Activated CD4-positive, alpha-beta T cell treated with anti-CD3 and anti-CD28 coated beads, Interleukin-2, amount 50 U/mL, for 1 hour (primary cell): ENCODE measurements around the gene PRKCB.

Experiments
- DNase-seq: peaks from one replicate; pipeline ENCODE4 v3.0.0-alpha.2; 2020

Gene PRKCB

DNA sequence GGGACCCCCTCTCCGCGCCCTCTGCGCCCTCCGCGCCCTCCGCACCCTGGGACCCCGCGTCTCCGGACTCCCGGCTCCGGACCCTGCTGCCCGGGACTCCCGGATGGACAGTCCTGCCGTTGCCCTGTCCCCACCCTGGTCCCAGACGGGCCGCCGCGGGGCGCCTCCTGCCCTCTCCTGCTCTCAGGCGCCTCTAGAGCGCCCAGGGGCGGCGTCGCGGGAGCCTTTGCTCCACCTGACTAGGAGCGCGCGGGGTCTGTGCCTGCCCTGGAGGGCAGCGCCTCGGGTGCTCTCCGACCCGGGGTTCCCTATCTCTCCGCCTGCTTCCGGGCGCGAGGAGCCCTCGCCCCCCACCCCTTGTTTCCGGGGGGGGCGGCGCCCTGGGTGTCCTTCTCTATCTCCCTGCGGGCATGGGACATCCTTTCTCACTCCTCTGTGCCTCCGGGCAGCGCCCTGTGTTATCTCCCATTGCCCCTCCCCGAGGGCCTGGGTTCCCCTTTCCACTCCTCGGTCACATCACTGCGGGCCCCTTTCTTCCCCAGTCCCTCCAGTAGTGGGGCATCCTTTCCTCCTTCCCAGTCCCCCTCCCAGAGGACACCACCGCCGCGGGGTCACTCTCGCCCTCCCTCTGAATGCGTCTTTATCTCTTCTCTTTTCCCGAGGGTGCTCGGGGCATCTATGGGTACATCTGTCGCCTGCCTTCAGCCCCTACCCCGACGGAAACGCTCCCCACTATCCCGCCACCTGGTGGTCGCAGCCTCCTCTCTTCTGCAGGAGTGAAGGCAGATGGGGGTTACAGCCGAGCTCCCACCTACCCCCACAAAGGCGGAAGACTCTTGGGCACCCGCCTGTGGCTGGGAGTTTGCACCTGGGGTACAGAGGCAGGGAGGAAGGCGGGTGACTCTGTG is 875 bp downstream of the PRKCB start:
- DNase-seq, result peak; percentile 49

DNA sequence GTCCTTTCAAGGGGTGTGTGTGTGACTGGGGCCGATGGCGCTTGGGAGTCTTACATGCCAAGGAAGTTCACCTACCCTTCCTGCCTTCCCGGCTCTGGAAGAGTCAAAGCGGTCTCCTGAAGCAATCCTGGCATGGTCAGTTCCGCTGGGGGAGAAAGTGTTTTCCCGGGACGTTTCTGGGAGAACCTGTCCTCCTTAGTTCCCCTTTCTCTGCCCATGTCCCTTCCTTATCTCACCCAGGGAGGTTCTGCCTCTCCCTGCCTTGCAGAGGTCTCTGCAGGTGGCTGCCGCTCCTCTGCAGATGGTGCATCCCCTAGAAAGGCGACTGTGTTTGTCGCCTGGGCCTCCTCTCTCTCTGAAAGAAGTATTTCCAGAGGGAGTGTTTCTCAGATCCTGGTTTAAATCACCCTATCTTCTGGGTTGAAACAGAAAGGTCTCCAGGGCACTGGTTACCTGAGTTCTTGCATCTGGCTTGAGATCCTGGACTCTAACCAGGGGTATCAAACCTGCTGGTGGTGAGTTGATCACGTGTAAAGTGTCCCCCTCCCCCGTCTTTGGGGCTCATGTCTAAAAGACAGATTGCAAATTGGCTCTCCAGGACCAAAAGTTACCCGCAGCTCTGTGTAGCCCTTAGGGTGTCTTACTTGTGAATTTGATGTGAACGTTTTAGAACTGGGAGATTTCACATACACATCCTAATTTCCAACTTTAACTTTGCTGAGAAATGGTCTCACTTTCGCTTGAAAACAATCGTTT is 1.9 kb downstream of the PRKCB start:
- no peak for DNase-seq

DNA sequence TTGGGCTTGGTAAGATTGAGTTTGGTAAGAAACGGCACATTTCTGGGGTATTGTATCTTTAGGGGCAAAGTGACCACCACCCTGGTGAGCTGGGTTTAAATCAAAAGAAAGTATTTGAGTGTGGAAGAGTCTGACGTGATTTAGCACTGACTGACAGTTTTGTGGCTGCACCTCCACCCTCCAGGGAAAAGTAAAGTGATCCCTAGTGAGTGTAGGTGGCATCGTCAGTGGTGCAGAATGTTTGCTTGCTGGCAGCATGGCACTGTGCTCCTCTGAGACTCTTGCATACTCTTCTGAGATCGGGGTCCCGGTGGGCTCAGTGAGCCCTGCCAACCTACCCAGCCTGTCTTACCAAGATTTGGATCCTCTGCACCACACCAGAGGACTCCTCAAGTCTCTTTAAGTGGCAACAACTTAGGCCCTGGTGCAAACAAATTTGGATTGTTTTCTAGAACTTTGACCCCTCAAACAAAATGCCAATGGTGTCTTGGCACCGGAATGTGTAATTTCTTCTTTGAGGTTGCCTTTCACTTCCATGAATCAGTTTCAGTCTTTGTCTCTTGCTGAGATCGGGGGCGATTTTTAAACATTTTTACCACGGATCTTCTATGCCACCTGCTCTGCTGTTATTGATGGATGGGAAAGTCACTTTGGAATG is 2.8 kb downstream of the PRKCB start:
- DNase-seq, result no peak

DNA sequence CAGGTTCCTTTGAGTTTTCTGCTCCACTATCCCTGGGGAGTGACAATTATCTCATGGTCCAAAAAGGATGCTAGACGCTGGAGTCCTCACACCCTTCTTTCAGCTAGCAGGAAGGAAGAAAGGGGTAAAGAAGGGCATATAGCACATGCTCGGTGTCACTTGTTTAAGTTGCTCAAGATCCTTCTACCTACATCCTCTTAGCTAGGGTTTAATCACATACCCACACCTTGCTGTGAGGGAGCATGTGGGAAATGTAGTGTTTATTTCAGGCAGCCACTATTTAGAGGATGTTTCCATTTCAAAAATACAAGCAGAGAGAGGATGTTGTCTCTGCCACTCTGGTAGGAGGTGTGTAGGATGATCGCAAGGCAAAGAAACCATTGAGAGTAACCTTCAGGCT is 4.5 kb downstream of the PRKCB start:
- no peak for DNase-seq

DNA sequence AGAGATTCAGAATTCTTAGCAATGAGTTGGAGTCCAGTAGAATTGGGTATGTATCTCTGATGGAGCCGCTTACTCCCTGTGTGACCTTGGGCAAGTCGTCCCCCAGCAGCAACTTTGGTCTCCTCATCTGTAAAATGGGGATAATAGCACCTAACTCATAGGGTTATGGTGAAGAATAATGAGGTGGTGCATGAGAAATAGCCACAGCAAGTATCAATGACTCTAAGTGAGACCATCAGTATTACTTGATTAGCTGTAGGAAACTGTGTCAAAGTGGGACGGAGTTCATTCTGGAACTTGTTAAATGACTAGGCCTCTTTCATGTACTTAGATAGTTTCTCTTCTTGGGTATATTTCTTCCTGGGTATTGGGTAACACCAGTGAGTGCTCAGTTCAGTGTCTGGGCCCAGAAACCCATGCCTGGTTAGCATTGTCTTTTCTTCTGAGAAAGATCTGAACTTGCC is 6.4 kb downstream of the PRKCB start:
- no peak for DNase-seq

DNA sequence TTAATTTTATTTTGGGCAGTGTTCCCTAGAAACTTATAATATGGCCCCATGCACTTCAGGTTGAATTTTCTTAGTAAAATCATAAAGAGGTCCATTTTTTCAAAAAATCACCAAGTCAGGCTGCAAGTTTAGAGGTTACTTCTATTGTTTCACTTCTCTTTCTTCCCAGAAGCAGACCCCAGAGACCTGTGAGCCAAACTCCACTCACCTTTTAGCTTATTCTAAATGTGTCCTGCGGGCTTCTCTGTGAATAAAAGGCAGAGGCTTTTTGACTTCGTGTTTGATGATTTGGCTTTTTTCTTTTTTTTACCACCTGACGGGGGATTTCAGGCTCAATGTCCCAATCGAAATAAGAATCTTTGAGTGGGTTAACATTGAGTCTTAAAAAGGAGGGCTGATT is 7.4 kb downstream of the PRKCB start:
- no peak for DNase-seq

DNA sequence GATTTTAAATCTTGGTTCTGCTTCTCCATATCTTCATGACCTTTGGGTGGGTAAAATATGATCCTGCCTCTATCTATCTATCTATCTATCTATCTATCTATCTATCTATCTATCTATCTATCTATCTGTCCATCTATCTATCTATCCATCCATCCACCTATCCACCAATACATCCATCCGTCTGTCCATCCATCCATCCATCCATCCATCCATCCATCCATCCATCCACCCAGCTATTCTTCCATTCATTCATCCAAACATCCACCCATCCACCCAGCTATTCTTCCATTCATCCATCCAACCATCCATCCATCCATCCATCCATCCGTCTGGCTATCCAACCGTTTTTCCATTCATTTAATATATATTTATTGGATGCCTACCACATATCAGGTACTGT is 11.5 kb downstream of the PRKCB start:
- no peak for DNase-seq

DNA sequence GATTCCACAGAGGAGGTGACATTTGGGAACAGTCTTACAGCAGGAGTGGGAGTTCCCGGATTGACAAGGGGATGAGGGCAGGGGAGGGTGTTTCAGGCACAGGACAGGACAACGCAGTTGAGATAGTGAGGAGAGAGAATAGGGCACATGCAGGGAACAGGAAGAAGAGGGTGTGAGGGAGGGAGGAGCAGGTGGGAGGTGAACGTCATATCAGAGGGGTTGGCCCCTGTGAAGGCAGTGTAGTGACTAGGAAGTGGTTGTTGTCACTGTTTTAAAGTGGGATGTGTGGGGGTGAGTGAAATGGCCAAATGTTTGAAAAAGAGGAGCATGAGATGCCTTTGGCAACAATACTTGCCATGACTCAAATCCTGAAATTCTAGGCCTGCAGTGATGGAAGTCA is 12.2 kb downstream of the PRKCB start:
- peak; percentile 25 for DNase-seq

DNA sequence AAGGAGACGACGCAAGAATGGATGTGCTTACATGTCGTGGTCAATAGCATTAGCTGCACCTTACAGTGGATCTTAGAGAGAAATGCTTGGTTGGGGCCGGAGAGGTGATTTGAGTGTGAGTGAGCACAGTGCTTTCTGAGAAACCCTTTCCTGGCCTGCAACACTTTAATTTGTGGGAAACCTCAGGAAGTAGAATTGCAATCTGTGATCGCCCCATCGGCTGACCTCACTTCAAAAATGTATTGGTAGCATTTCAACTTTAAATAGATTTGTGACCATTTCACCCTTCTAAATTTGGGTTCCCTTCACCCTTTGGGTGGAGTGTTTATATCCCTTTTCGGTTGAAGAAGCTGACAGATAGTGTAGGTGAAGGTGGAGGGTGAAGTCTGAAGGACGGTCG is 13.2 kb downstream of the PRKCB start:
- no peak for DNase-seq

DNA sequence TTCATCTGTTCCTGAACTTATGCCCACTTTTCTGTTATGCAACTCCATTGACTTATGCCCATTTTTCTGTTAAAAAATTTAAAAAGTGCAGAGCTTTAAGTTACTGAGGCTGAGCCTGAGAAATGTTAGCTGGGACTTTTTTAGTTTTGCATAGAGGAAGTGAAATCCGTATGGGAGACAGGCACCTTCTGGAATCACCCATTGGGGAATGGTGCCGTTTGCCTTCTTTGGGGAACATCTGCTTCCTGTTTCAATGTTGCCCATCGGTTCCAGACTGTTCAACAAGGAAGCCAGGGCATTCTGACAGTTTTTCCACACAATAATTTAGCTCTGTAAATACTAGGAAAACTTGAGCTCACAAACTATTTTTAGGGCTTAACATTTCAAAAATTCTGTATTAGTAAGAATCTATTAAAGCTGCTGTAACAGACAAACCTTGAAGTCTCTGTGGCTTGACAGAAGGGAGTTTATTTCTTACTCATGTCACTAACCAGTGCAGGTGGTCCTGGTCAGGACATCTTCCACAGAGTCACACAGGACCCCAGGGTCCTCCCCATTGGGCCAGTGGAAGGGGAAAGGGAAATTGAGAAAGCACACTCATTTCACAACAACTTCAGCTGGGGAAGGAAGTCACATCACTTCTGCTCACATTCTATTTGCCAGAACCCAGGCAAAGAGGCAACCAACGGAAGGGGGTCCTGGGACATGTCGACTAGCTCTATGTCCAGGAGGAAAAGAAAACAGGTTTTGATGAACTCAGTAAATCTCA is 17.2 kb downstream of the PRKCB start:
- no peak for DNase-seq

DNA sequence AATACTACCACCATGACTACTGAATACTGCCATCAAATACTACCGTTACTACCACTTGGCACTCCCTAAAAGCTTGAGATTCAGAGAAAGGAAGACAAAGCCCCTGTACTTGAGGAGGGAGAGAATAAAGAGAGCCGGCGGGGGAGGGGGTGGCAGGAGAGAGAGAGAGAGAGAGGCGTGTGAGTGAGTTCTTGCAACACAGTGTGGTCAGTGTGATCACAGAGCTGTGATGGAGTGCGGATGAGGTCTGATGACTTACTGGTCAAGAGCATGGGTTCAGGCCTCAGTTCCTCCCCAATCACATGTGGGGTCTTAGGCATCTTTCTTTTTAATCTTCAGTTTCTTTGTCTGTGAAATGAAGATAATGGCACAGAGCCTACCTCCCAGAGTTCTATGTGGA is 19.2 kb downstream of the PRKCB start:
- no peak for DNase-seq

DNA sequence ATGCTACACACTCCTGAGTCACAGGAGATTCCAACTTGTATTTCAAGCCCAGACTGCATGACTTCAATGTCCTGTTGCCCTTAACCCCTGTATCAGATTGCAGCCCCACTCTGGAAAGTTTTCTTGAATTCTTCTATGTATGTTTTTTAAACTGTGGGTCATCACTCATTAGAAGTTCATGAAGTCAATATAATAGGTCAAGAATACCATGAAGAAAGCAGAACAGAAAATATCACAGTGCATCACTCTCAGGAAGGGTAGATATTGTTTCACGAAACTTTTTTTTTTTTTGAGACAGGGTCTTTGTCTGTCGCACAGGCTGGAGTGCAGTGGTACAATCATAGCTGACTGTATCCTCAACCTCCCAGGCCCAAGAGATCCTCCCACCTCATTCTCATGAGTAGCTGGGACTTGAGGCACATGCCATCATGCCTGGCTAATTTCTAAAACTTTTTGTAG is 20.5 kb downstream of the PRKCB start:
- no peak for DNase-seq

DNA sequence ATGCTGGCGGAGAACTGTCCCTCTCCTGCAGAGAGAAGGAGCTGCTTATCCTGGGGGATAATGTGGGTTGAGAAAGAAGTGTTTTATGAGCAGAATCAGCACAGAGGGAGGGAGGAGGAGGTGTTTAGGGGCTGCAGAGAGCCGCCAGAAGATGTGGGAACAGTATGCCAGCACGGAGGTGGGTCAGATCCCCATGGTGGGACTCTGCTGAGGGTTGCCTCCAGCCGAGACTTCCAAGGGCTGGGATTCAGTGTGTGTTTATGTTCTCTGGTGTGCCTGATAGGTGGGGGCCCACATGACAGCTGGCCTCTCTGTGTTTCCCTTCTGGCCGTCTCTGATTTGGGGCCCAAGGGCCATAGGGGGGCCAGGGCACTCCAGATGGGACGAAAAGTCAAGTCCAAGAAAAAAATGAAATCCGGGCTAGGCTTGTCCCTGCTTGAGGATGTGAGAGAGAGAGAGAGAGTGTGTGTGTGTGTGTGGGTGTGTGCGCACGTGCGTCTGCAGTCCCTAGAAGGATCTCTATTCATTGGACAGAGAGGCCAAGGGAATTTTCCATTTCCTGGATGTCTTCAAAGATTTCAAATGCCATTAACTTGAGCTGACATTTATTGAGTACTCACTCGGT is 21.6 kb downstream of the PRKCB start:
- no peak for DNase-seq

DNA sequence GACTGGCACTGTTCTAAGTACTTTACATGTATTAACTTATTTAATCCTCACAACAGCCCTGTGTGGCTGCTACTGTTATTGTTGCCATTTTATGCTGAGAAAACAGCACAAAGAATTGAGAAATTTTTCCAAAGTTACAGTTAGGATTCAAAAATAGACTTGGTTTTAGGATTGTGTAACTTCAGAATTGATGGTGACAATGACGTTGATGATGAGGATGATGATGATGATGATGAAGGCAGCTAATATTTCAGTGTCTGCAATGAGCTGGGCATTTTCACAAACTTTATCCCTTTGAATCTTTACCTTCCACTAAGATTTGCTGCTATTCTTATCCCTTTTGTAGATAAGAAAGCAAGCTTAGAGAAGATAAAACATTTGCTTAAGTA is 22.1 kb downstream of the PRKCB start:
- no peak for DNase-seq

DNA sequence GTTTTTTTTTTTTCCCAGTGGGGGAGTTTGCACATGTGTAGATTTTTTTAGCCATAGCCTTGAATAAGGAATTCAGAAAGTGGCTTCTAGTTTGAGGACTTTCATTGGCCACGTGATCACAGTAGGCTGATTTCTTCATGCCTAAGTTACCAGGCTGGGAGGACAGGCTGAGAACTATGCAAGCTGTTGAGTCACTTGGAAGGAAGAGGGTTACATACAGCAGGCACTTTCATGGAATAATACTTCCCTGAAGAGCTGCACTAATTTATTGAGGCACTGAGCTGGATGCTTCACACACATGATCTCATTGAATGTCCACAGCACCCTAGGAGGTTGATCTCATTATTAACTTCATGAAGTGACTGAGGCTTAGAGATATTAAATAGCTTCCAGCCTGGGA is 22.8 kb downstream of the PRKCB start:
- no peak for DNase-seq

DNA sequence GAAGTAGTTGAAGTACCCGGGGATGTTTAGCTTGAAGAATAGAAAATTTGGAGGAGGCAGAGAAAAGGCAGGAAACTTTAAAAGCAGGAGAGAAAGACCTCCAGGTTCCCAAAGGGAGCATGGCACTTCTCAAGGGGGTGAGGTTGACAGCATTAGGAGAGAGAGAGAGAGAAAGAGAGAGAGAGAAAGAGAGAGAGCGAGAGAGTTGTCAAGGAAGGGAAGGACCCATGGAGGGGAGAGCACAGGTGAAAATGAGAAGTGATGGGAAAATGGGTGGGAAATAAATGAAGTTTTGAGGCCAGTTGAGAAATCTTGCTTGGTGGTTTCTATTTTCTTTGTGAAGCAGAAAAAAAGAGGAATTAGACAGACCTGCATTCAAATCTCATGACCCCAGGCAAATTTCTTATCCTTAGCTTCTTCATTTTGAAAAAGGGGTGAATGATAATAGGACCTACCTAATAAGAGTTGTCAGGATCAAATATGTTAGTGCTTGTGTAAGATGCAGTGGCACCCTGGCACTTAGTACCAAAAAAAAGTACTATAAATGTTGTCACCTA is 24.0 kb downstream of the PRKCB start:
- DNase-seq, result no peak

DNA sequence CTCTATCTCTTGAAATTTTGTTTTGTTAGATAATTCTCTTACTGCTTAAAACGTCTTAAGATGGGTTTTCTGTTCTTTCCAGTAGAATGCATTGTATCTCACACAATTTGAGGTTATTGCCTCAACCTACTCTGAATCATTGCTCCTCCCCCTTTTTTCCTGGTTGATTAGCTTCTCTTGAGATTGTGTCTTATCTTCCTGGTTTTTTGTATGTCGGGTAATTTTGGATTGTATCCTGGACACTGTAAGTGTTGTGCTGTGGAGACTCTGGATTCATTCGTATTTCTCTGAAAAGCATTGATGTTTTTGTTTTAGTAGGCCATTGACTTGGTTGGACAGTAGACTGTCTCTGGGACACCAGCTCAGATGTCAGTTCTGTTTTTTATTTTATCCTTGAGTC is 26.1 kb downstream of the PRKCB start:
- DNase-seq, result no peak

DNA sequence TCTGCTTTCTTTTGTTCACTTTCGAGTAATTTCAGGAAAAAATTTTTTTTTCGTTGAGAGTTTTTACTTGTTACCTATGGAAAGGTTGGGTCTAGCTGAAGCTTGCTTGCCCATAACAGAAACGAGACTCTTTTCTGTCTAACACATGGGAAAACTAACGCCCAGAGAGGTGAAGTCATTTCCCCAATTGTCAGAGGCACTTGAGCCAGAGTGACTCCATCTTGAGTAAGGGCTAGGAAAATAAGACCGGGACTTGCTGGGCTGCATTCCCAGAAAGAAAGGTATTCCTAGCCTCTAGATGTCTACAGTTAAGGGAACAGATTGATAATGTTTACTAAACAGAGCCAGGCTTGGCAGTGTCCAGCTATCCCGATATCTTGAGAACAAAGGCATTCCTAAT is 26.8 kb downstream of the PRKCB start:
- no peak for DNase-seq

DNA sequence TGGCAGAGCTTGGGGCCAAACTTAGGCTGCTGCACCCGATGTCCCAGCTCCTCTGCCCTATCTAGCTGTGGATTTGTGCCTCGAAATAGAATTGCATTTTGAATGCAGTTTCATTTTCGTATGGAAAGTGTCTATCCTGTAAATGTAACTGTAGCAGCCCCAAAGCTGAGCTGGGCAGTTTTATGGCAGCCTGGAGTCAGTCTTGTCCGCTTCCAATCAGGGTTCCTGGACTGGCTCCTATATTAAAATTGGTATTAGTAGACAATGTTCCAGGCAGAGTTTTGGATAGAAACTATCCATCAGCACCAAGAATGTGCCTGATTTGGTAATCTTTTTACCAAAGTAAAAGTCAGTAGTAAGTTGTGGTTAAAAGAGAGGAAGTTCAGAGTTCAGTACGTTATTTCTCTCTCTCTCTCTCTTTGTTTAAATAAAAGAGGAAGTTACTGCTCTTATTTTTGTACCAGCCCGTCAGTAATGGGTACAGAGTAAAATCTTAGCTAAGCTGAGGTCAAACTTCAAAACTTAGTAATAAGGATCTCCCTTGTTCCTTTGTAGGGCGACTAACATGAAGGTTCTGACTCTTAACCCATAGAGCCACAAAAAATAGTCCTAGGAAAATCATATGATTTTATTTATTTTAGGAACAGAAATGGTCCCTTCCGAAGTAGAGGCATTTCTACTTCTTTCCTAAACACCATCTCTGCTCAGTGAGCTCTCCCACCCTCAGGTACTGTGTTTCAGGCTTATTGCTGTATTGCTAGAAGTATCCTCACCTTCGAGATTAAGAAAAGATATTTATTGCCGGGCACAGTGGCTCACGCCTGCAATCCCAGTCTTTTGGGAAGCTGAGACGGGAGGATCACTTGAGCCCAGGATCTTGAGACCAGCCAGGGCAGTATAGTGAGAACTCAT is 28.0 kb downstream of the PRKCB start:
- no peak for DNase-seq

DNA sequence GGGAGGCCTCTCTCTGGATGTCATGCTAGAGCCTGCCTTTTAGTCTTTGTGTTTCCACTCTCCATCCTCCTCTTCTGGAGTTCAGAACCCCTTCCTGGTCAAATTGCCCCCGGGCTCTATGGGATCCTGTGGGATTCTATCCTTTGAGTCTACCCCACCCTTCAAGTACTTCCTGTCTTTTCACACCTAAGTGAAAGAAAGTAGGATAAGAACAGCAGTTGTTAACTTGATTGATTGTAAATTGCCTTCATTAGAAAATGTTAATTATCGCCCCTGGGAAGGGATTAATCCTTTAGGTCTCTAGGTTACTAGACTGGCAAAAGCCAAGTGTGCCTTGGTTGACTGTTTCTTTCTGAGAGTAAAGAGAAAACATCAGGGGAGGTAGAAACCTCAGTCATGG is 30.1 kb downstream of the PRKCB start:
- no peak for DNase-seq

DNA sequence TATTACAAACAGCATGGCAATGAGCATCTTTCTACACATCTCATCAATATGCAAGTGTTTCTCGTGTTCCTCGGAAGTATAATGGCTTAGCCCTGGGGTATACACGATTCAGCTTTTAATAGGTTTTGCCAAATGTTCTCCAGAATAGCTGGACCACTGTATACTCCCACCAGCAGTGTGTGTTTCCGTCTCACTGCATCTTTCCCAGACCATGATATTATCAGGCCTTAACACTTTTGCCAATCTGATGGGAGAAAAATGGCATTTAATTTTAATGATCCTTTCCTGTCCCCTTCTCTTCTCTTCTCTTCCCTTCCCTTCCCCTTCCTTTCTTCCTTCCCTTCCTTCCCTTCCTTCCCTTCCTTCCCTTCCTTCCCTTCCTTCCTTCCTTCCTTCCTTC is 30.8 kb downstream of the PRKCB start:
- no peak for DNase-seq
